Neuron (in vitro differentiated cells): ENCODE results near the gene GEMIN2.
"Not testable (repeated sequence)": the region's sequence is repeated elsewhere in the genome, so short reads cannot be mapped to it uniquely, and the experiment has no call there.

ENCODE experiments used
- H2AFZ ChIP-seq: one replicate; pipeline ENCODE4 v1.6.1; 2013; ENCODE audit warnings: low read depth, mild to moderate bottlenecking, inconsistent platforms, low read length, moderate library complexity
- H3K27me3 ChIP-seq: one replicate; pipeline ENCODE4 v1.6.1; 2013; ENCODE audit warnings: low read length; ENCODE audit not compliant: insufficient read depth
- H3K36me3 ChIP-seq: one replicate; pipeline ENCODE4 v1.6.1; 2013; ENCODE audit warnings: low read length; ENCODE audit not compliant: insufficient read depth
- H3K4me1 ChIP-seq: one replicate; pipeline ENCODE4 v1.6.1; 2013; ENCODE audit warnings: low read length; ENCODE audit not compliant: insufficient read depth
- H3K4me3 ChIP-seq: 2 replicates; pipeline ENCODE4 v1.5.1; 2013; ENCODE audit warnings: mild to moderate bottlenecking, low read length, moderate library complexity
- H3K9me3 ChIP-seq: one replicate; pipeline ENCODE4 v1.6.1; 2013; ENCODE audit warnings: low read length

Gene GEMIN2

GRCh38 chr14:39141623-39142022 lies 27.5 kb downstream of the GEMIN2 start:
- H3K36me3 ChIP-seq, result peaks cover 26% of the 10 kb centered on the region
- H2AFZ ChIP-seq, H3K27me3 ChIP-seq, H3K4me3 ChIP-seq, H3K9me3 ChIP-seq, H3K4me1 ChIP-seq: not testable (repeated sequence)

- peaks cover 27% of the 10 kb centered on the region for H3K36me3 ChIP-seq
- H2AFZ ChIP-seq, H3K4me3 ChIP-seq, H3K4me1 ChIP-seq, H3K27me3 ChIP-seq, H3K9me3 ChIP-seq: not testable (repeated sequence)
Observed at GRCh38 chr14:39143226-39143625, 29.1 kb downstream of the GEMIN2 start.

- no peaks in the 10 kb centered on the region for H3K27me3 ChIP-seq
- H2AFZ ChIP-seq, result no peak overlapping the region
- H3K4me3 ChIP-seq, result no peak overlapping the region
- peaks cover 32% of the 10 kb centered on the region for H3K36me3 ChIP-seq
- H3K4me1 ChIP-seq, result no peaks in the 10 kb centered on the region
- H3K9me3 ChIP-seq, result peaks cover 5% of the 10 kb centered on the region
Observed at GRCh38 chr14:39145266-39145966, 31.3 kb downstream of the GEMIN2 start.

- Histone ChIP-seq H3K27me3 (no peaks in the 10 kb centered on the region), H3K4me1 (no peaks in the 10 kb centered on the region), H3K4me3 (no peak overlapping the region), H2AFZ (no peak overlapping the region), H3K9me3 (no peaks in the 10 kb centered on the region), H3K36me3 (peaks cover 59% of the 10 kb centered on the region)
Observed at GRCh38 chr14:39154594-39155189, 40.6 kb downstream of the GEMIN2 start.

- no peak overlapping the region for H2AFZ ChIP-seq
- H3K36me3 ChIP-seq, result peaks cover 50% of the 10 kb centered on the region
- no peak overlapping the region for H3K4me3 ChIP-seq
- H3K9me3 ChIP-seq, result no peaks in the 10 kb centered on the region
- no peaks in the 10 kb centered on the region for H3K27me3 ChIP-seq
- no peaks in the 10 kb centered on the region for H3K4me1 ChIP-seq
Observed at GRCh38 chr14:39157491-39157890, 43.4 kb downstream of the GEMIN2 start.

- Histone ChIP-seq H3K9me3 (no peaks in the 10 kb centered on the region), H3K4me1 (no peaks in the 10 kb centered on the region), H3K4me3 (no peak overlapping the region), H3K36me3 (peaks cover 47% of the 10 kb centered on the region), H2AFZ (no peak overlapping the region), H3K27me3 (no peaks in the 10 kb centered on the region)
Observed at GRCh38 chr14:39158222-39158858, 44.2 kb downstream of the GEMIN2 start.

GRCh38 chr14:39160494-39160893 lies 46.4 kb downstream of the GEMIN2 start:
- H3K36me3 ChIP-seq, result peaks cover 43% of the 10 kb centered on the region
- H3K9me3 ChIP-seq, result no peaks in the 10 kb centered on the region
- no peak overlapping the region for H3K4me3 ChIP-seq
- no peaks in the 10 kb centered on the region for H3K4me1 ChIP-seq
- no peaks in the 10 kb centered on the region for H3K27me3 ChIP-seq
- H2AFZ ChIP-seq, result no peak overlapping the region

GRCh38 chr14:39167797-39168320 lies 53.7 kb downstream of the GEMIN2 start:
- H2AFZ ChIP-seq, H3K9me3 ChIP-seq, H3K27me3 ChIP-seq: not testable (repeated sequence)
- Histone ChIP-seq H3K4me1 (peaks cover 20% of the 10 kb centered on the region), H3K4me3 (peak overlapping the region; percentile 67), H3K36me3 (peaks cover 20% of the 10 kb centered on the region)

- no peaks in the 10 kb centered on the region for H3K9me3 ChIP-seq
- no peaks in the 10 kb centered on the region for H3K27me3 ChIP-seq
- peaks cover 16% of the 10 kb centered on the region for H3K36me3 ChIP-seq
- no peak overlapping the region for H2AFZ ChIP-seq
- peak overlapping the region; percentile 67 for H3K4me3 ChIP-seq
- H3K4me1 ChIP-seq, result peaks cover 20% of the 10 kb centered on the region
Observed at GRCh38 chr14:39168591-39168990, 54.5 kb downstream of the GEMIN2 start.

- Histone ChIP-seq H3K4me3 (peak overlapping the region; percentile 67), H3K9me3 (no peaks in the 10 kb centered on the region), H3K4me1 (peaks cover 20% of the 10 kb centered on the region), H2AFZ (peak overlapping the region; percentile 38), H3K36me3 (peaks cover 11% of the 10 kb centered on the region), H3K27me3 (no peaks in the 10 kb centered on the region)
Observed at GRCh38 chr14:39169541-39169900, 55.4 kb downstream of the GEMIN2 start.

- peaks cover 26% of the 10 kb centered on the region for H3K4me1 ChIP-seq
- no peaks in the 10 kb centered on the region for H3K27me3 ChIP-seq
- H3K36me3 ChIP-seq, result peaks cover 20% of the 10 kb centered on the region
- no peaks in the 10 kb centered on the region for H3K9me3 ChIP-seq
- H3K4me3 ChIP-seq, result no peak overlapping the region
- no peak overlapping the region for H2AFZ ChIP-seq
Observed at GRCh38 chr14:39173198-39173597, 59.1 kb downstream of the GEMIN2 start.

- Histone ChIP-seq H3K9me3 (no peaks in the 10 kb centered on the region), H3K36me3 (peaks cover 36% of the 10 kb centered on the region)
Observed at GRCh38 chr14:39174560-39175444, 60.7 kb downstream of the GEMIN2 start, which contains the start of gene PNN. PNN (plus strand) TSS chr14:39175254; CDS start chr14:39175280, 26 bp downstream.

More at GRCh38 chr14:39174560-39175444, 60.7 kb downstream of the GEMIN2 start, which contains the start of gene PNN:
- peaks cover 17% of the 10 kb centered on the region for H3K4me1 ChIP-seq
- H3K4me3 ChIP-seq, result peak within 1 kb of the TSS; percentile 91
- H3K27me3 ChIP-seq, result no peaks in the 10 kb centered on the region
- H2AFZ ChIP-seq, result peak within 1 kb of the TSS; percentile 63
